Measurements from ENCODE around the gene RIOX2.

- TF ChIP-seq CTCF (IDR thresholded peaks at IDR 0.05) (no peak), POLR2A (IDR thresholded peaks at IDR 0.05) (no peak)
These were observed 3.9 kb downstream of the RIOX2 start for GRCh38 chr3:97968376-97968775.
